Stomach (tissue), 9 donors: ENCODE results near the gene TRNT1. TPM values are rescaled to one million over a fixed set of nuclear protein-coding genes. Genes with fewer than 3 reads are reported as not detected.

Experiments used
- DNase-seq, 2 donors: peaks; one replicate each; pipeline versions ENCODE4 v3.0.0 to v3.0.0-alpha.2; 2013 to 2019
- H3K27ac ChIP-seq, 5 donors: fragments of 200-600 bp in 4 of 5; sonication (generic) in 4 of 5; one replicate each; pipeline ENCODE4 v1.5.1; 2013 to 2019; ENCODE audit warnings: mild to moderate bottlenecking in 1 of 5, moderate library complexity in 1 of 5
- H3K27me3 ChIP-seq, 3 donors: fragments of 200-600 bp; sonication (generic); one replicate each; pipeline ENCODE4 v1.5.1; 2017 to 2019; ENCODE audit warnings: mixed run types in 1 of 3
- H3K36me3 ChIP-seq, 4 donors: fragments of 200-600 bp; sonication (generic); 1 replicate in 3 of 4; 2 replicates in 1 of 4; pipeline ENCODE4 v1.5.1; 2016 to 2019
- H3K4me1 ChIP-seq, 4 donors: fragments of 200-600 bp; sonication (generic); one replicate each; pipeline ENCODE4 v1.5.1; 2016 to 2019
- H3K4me3 ChIP-seq, 4 donors: fragments of 200-600 bp; sonication (generic) in 3 of 4; one replicate each; pipeline ENCODE4 v1.5.1; 2016 to 2019; ENCODE audit warnings: mild to moderate bottlenecking in 1 of 4
- H3K9me3 ChIP-seq, 4 donors: fragments of 200-600 bp; sonication (generic); one replicate each; pipeline ENCODE4 v1.5.1; 2016 to 2019
- EP300 ChIP-seq: sonication (generic); formaldehyde crosslinking; IDR thresholded peaks from one replicate; pipeline ENCODE4 v1.6.1; 2017; ENCODE audit warnings: antibody characterized with exemption
- POLR2A ChIP-seq, 4 donors: fragments of 450-650 bp; IDR thresholded peaks; one replicate each; pipeline ENCODE4 v1.6.1; 2016; ENCODE audit warnings: antibody characterized with exemption in 4 of 4, control low read depth in 2 of 4, mild to moderate bottlenecking in 1 of 4, moderate library complexity in 1 of 4
- POLR2AphosphoS5 ChIP-seq, 3 donors: sonication (generic); formaldehyde crosslinking; IDR thresholded peaks; one replicate each; pipeline ENCODE4 v1.6.1; 2016; ENCODE audit warnings: antibody characterized with exemption in 3 of 3
- WGBS, 5 donors: extraction: QIAGEN DNeasy Blood & Tissue Kit in 3 of 5; methylation state at CpG; one replicate each; pipeline versions ENCODE4 v1.1.5 to v1.1.7; 2013 to 2018; 5-methylcytosine and 5-hydroxymethylcytosine counted together
- intact Hi-C: fragments of 100-400 bp; cut with DNase I; formaldehyde crosslinking; loops from one replicate; pipeline ENCODE4 v1.15.1; 2023; ENCODE audit warnings: low total_unique reads
- polyA plus RNA-seq, 3 donors: library from polyadenylated mRNA; stranded (reverse); fragments of 200-250 nt; gene quantifications; one replicate each; pipeline ENCODE4 v1.2.3, GENCODE V29; 2013
- total RNA-seq, 5 donors: library from RNA; depleted of rRNA; stranded (reverse); fragments of >200 nt; gene quantifications; one replicate each; pipeline versions ENCODE4 v1.1.0 to v1.2.3, GENCODE V29; 2014 to 2016
- TF ChIP-seq, protein P1 (sequence below), 7 experiments: fragments of 450-650 bp in 4 of 7; fragments of 200-600 bp in 3 of 7; sonication (generic) in 3 of 7; IDR thresholded peaks; one replicate each; pipeline ENCODE4 v1.5.1; 2016 to 2019; ENCODE audit warnings: antibody characterized with exemption in 7 of 7, control low read depth in 2 of 7, mild to moderate bottlenecking in 1 of 7
- donor health status: healthy with polysubstance abuse.
- donor health status: Bipolar disorder and iron deficiency.
- donor health status: healthy.

Gene TRNT1
- total and polyA plus RNA-seq, 8 donors = 5.4 to 33.0 (median 14.7) TPM

DNA sequence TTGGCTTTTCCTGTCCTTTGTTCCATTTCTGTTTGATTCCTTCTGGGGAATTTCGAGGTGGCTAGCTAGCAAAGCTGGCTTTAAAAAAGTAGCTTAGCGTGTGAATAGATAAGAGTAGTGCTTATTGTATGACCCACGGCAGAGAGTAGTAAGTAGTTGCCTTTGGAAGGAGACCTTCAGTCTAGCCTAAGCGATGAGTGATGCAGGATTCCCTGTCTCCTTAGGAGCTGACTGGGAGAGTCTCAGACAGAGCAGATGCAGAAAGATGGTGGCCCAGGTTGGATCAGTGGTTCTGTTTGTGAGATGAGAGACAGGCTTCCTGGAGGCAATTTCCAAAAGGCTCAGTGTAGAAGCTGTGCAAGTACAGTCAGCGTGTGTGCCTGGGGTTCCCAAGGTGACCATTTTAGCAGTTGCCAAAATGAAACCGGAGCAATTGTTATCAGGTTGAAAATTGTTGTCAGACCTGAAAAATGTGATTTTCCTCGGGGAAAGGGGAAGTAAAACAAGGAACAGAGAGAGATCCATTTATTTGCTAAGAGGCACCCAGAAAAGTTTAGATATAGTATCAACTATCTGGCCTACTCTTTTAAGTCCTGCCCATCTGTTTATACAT lies 15.9 kb upstream of the TRNT1 start:
- no peaks in the 10 kb centered on the region for H3K9me3 ChIP-seq
- no peak for TF ChIP-seq EP300
- TF ChIP-seq, protein P1, sequence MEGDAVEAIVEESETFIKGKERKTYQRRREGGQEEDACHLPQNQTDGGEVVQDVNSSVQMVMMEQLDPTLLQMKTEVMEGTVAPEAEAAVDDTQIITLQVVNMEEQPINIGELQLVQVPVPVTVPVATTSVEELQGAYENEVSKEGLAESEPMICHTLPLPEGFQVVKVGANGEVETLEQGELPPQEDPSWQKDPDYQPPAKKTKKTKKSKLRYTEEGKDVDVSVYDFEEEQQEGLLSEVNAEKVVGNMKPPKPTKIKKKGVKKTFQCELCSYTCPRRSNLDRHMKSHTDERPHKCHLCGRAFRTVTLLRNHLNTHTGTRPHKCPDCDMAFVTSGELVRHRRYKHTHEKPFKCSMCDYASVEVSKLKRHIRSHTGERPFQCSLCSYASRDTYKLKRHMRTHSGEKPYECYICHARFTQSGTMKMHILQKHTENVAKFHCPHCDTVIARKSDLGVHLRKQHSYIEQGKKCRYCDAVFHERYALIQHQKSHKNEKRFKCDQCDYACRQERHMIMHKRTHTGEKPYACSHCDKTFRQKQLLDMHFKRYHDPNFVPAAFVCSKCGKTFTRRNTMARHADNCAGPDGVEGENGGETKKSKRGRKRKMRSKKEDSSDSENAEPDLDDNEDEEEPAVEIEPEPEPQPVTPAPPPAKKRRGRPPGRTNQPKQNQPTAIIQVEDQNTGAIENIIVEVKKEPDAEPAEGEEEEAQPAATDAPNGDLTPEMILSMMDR (IDR thresholded peaks at IDR 0.05) = no peak
- no peak for TF ChIP-seq POLR2AphosphoS5 (IDR thresholded peaks at IDR 0.05)
- TF ChIP-seq POLR2A (IDR thresholded peaks at IDR 0.05) = no peak
- intact Hi-C loops = no loop called here
- H3K4me3 ChIP-seq = no peak overlapping the region
- peak in 1 of 2 donors; percentile 44 for DNase-seq
- peak overlapping the region in 1 of 5 donors; percentile 4 for H3K27ac ChIP-seq
- no peaks in the 10 kb centered on the region for H3K36me3 ChIP-seq
- peaks cover 0 to 12% (median 5%) of the 10 kb centered on the region in 4 donors for H3K4me1 ChIP-seq
- 31 to 43% (median 38%) methylated on average over 7 of the region's 7 CpGs for WGBS, 5 donors
- H3K27me3 ChIP-seq = no peaks in the 10 kb centered on the region

DNA sequence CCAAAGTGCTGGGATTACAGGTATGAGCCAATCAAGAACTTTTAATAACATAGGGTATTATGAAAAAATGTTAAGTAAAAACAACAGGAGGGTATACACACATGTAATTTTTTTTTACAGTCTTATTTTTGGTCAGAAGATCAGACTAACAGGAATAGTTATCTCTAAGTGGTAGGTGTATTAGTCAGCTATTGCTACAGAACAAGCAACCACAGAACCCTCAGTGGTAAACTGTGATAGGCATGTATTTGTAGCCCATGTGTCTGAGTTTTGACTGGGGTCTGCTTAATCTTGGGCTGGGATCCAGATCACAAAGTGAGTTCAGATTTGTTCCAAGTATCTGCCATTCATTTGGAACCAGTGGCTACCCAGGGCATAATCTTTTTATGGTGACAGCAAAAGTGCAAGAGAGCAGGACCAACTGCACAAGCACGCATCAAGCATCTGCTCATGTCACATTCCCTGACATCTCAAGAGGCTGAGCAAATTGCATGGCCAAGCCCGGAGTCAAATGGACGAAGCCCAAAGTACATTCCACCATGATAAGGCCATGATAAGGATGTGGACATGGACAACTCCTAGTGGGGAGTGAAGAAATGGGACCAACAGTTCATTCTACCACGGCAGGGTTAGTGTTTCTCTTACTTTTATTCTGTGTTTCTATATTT lies 13.6 kb upstream of the TRNT1 start:
- H3K4me1 ChIP-seq = peaks cover 0 to 12% (median 5%) of the 10 kb centered on the region in 4 donors
- DNase-seq = no peak
- WGBS, 5 donors = 28 to 50% (median 41%) methylated on average over 4 of the region's 4 CpGs
- H3K27me3 ChIP-seq = no peaks in the 10 kb centered on the region
- intact Hi-C loops = no loop called here
- TF ChIP-seq EP300 (no peak), POLR2AphosphoS5 (IDR thresholded peaks at IDR 0.05) (no peak), POLR2A (IDR thresholded peaks at IDR 0.05) (no peak)
- TF ChIP-seq, protein P1 (IDR thresholded peaks at IDR 0.05) = no peak
- H3K27ac ChIP-seq = no peak overlapping the region
- no peaks in the 10 kb centered on the region for H3K36me3 ChIP-seq
- no peak overlapping the region for H3K4me3 ChIP-seq
- H3K9me3 ChIP-seq = no peaks in the 10 kb centered on the region

DNA sequence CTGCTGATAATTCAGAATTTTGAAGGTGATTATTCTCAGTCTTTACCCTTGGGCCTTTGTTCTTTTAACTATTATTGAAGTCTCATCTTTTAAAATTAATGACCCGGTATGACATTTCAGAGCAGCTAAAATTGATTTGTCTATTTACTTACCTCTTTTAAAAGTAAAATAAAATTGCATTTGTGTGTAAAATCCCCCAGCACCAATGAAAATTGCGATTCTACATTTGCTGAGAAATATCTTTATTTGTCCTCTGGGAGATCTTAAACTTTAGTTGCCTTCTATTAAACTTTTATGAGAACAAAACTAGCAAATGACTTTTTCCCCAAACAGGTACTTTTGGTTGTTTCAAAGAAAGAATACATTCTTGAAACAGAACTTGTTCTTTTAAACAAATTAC lies 9.1 kb upstream of the TRNT1 start:
- no peak for DNase-seq
- Histone ChIP-seq H3K36me3 (no peaks in the 10 kb centered on the region), H3K27ac (no peak overlapping the region), H3K4me3 (no peak overlapping the region), H3K27me3 (no peaks in the 10 kb centered on the region), H3K9me3 (no peaks in the 10 kb centered on the region), H3K4me1 (no peaks in the 10 kb centered on the region)
- 81 to 90% (median 87%) methylated on average over 2 of the region's 2 CpGs for WGBS, 5 donors
- intact Hi-C loops = no loop called here
- TF ChIP-seq EP300 = no peak
- TF ChIP-seq, protein P1 (IDR thresholded peaks at IDR 0.05) = no peak
- no peak for TF ChIP-seq POLR2A (IDR thresholded peaks at IDR 0.05)
- TF ChIP-seq POLR2AphosphoS5 (IDR thresholded peaks at IDR 0.05) = no peak

DNA sequence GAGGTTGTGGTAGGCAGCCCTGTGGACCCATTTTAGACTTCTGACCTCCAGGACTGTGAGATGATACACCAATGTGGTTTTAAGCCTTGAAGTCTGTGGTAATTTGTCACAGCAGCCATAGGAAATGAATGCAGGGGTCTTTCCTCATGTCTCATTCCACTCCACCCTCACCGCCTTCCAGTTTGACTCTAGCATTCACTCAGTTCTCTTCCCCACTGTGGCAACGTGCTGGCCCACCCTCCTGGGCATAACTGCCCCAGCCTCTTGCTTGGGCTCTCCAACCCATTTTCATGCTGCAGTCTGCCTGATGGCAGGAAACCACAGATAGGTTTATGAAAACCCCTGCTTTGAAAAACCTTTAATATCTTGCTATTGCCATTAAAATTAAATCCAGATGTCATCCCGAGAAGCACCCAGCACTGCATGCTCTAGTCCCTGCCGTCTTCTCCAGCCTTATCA lies 7.3 kb upstream of the TRNT1 start:
- H3K4me1 ChIP-seq = no peaks in the 10 kb centered on the region
- H3K27me3 ChIP-seq = no peaks in the 10 kb centered on the region
- no peak overlapping the region for H3K27ac ChIP-seq
- H3K4me3 ChIP-seq = no peak overlapping the region
- intact Hi-C loops = no loop called here
- no peaks in the 10 kb centered on the region for H3K9me3 ChIP-seq
- 57 to 78% (median 73%) methylated on average over 4 of the region's 4 CpGs for WGBS, 5 donors
- DNase-seq = no peak
- TF ChIP-seq, protein P1 (IDR thresholded peaks at IDR 0.05) = no peak
- TF ChIP-seq EP300 (no peak), POLR2A (IDR thresholded peaks at IDR 0.05) (no peak), POLR2AphosphoS5 (IDR thresholded peaks at IDR 0.05) (no peak)
- H3K36me3 ChIP-seq = no peaks in the 10 kb centered on the region
